Loucy (cell line): ENCODE measurements around the gene L3MBTL3.

Experiments used
- H2AFZ ChIP-seq: fragments of 200-600 bp; sonication (generic); 2 replicates; pipeline ENCODE4 v1.6.0; 2016; ENCODE audit warnings: antibody characterized with exemption, mild to moderate bottlenecking, low read length, moderate library complexity
- H3F3A ChIP-seq: fragments of 200-600 bp; 2 replicates; pipeline ENCODE4 v1.6.0; 2016; ENCODE audit warnings: antibody characterized with exemption, low read depth, mild to moderate bottlenecking
- H3K27me3 ChIP-seq: fragments of 200-600 bp; sonication (generic); 2 replicates; pipeline ENCODE4 v1.6.1; 2014; ENCODE audit warnings: low read length, mild to moderate bottlenecking; ENCODE audit not compliant: insufficient read depth, poor library complexity, severe bottlenecking
- H3K36me3 ChIP-seq: fragments of 200-600 bp; sonication (generic); 2 replicates; pipeline ENCODE4 v1.6.1; 2016; ENCODE audit warnings: low read length; ENCODE audit not compliant: insufficient read depth
- H3K4me1 ChIP-seq: fragments of 200-600 bp; sonication (generic); 2 replicates; pipeline ENCODE4 v1.5.1; 2014; ENCODE audit warnings: low read length, mild to moderate bottlenecking; ENCODE audit not compliant: insufficient read depth, poor library complexity, severe bottlenecking
- H3K4me2 ChIP-seq: fragments of 200-600 bp; sonication (generic); 2 replicates; pipeline ENCODE4 v1.6.0; 2014; ENCODE audit warnings: antibody characterized with exemption, low read length, low read depth, mild to moderate bottlenecking; ENCODE audit not compliant: poor library complexity, severe bottlenecking
- H3K4me3 ChIP-seq: fragments of 200-600 bp; sonication (generic); 2 replicates; pipeline ENCODE4 v1.5.1; 2014; ENCODE audit warnings: low read length, mild to moderate bottlenecking, mixed read lengths; ENCODE audit not compliant: poor library complexity, severe bottlenecking
- H3K79me2 ChIP-seq: fragments of 200-600 bp; sonication (generic); 2 replicates; pipeline ENCODE4 v1.6.1; 2014; ENCODE audit warnings: low read length; ENCODE audit not compliant: insufficient read depth
- H3K9ac ChIP-seq: fragments of 200-600 bp; sonication (generic); 2 replicates; pipeline ENCODE4 v1.6.0; 2014; ENCODE audit warnings: mild to moderate bottlenecking, low read depth, low read length, moderate library complexity; ENCODE audit not compliant: poor library complexity, severe bottlenecking
- H3K9me2 ChIP-seq: fragments of 200-600 bp; sonication (generic); replicated peaks from 2 replicates; pipeline ENCODE4 v1.6.1; 2016; ENCODE audit warnings: low read depth, low read length, mixed read lengths
- H3K9me3 ChIP-seq: fragments of 200-600 bp; sonication (generic); 2 replicates; pipeline ENCODE4 v1.6.1; 2014; ENCODE audit warnings: mild to moderate bottlenecking, antibody characterized with exemption, low read length, low read depth; ENCODE audit not compliant: insufficient read depth
- H4K20me1 ChIP-seq: fragments of 200-600 bp; sonication (generic); 2 replicates; pipeline ENCODE4 v1.6.0; 2014; ENCODE audit warnings: antibody characterized with exemption, low read length, mild to moderate bottlenecking; ENCODE audit not compliant: insufficient read depth, poor library complexity, severe bottlenecking
- EZH2phosphoT487 ChIP-seq: fragments of 200-600 bp; IDR thresholded peaks from 2 replicates; pipeline ENCODE4 v1.6.1; 2018; ENCODE audit warnings: antibody characterized with exemption, mild to moderate bottlenecking, moderate library complexity, borderline replicate concordance
- TF ChIP-seq, protein P1 (sequence below): fragments of 200-600 bp; sonication (generic); conservative IDR thresholded peaks from 2 replicates; pipeline ENCODE4 v1.5.1; 2014; ENCODE audit warnings: mild to moderate bottlenecking, antibody characterized with exemption, low read length

The L3MBTL3 gene

DNA sequence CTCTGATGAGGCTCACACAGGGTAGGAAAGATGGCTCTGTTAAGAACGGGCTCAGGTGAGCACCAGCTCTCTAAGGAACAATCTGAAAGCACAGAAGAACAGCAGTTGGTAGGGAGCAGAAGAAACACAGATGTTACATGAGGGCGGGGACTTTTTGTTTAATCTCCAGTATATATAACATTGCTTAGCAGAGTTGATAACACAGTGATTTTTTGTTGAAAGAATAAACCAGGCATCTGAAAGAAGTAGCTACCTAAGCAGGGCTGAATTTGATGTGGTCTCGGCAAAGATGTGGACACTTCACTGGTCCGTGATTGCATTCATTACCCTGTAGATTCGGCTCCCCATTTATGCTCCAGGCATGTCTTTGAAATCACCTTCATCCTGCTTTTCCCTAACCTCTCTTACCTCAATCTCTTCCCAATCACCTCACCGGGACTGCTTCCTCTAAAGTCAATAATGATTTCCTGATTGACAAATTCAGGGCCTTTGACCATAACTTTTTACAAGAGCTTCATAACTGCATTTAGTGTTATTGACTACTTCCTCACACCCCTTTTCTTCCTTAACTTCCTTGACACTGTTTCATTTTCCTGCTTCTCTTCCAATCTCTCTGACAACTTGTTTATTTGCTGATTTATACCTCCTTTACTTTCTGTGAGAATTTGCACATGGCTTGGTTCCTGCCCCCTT, 170.0 kb downstream of the L3MBTL3 start:
- no peak overlapping the region for H3K4me3 ChIP-seq
- no peaks in the 10 kb centered on the region for H4K20me1 ChIP-seq
- H3K9ac ChIP-seq: no peak overlapping the region
- no peaks in the 10 kb centered on the region for H3K27me3 ChIP-seq
- no peaks in the 10 kb centered on the region for H3K36me3 ChIP-seq
- no peaks in the 10 kb centered on the region for H3K79me2 ChIP-seq
- no peak overlapping the region for H3K4me2 ChIP-seq
- no peaks in the 10 kb centered on the region for H3K9me3 ChIP-seq
- H3K9me2 ChIP-seq: no peaks in the 10 kb centered on the region
- peaks cover 11% of the 10 kb centered on the region for H3K4me1 ChIP-seq
- no peaks in the 10 kb centered on the region for H3F3A ChIP-seq
- H2AFZ ChIP-seq: no peak overlapping the region
- TF ChIP-seq, protein P1, sequence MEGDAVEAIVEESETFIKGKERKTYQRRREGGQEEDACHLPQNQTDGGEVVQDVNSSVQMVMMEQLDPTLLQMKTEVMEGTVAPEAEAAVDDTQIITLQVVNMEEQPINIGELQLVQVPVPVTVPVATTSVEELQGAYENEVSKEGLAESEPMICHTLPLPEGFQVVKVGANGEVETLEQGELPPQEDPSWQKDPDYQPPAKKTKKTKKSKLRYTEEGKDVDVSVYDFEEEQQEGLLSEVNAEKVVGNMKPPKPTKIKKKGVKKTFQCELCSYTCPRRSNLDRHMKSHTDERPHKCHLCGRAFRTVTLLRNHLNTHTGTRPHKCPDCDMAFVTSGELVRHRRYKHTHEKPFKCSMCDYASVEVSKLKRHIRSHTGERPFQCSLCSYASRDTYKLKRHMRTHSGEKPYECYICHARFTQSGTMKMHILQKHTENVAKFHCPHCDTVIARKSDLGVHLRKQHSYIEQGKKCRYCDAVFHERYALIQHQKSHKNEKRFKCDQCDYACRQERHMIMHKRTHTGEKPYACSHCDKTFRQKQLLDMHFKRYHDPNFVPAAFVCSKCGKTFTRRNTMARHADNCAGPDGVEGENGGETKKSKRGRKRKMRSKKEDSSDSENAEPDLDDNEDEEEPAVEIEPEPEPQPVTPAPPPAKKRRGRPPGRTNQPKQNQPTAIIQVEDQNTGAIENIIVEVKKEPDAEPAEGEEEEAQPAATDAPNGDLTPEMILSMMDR: no peak
- TF ChIP-seq EZH2phosphoT487: no peak

DNA sequence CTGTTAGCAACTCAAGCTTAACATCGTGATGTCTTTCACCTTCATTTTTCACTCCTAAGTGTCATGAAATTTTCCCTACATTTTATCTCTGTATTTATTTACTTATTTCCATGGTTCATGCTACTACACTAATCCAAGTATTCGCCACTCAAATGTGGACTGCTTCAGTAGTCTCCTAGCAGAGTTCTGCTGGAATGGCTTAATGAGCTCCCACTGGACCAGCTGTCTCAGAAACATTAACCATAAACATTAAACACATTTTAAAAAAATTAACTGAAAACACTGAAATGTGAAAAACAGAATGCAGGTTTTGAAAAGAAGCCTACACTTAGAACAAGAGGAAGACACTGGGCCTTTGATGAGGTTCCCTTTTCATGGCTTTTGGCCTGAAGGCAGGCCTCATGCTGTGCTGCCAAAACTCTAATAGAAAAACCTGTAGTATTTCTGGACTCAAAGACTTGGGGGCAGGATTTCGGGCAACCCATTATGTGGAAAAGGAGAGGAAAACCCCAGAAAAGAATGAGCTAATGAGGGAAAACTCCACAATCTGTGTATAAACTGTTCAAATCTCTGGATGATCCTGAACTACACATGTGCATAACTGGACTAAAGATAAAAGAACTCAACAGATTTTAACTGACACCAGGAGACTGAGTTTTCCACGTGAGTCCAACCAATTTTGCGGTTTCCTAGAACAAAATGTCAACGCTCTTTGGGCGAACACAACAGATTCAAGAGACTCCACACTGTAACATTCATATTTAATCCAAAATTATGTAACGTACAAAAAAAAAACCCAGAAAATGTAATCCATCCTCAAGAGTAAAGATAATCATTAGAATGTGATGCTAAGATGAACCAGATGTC, 171.4 kb downstream of the L3MBTL3 start:
- no peak overlapping the region for H3K9ac ChIP-seq
- no peaks in the 10 kb centered on the region for H3K36me3 ChIP-seq
- no peaks in the 10 kb centered on the region for H3K79me2 ChIP-seq
- no peak overlapping the region for H2AFZ ChIP-seq
- no peaks in the 10 kb centered on the region for H3F3A ChIP-seq
- H3K9me2 ChIP-seq: no peaks in the 10 kb centered on the region
- no peaks in the 10 kb centered on the region for H3K4me1 ChIP-seq
- TF ChIP-seq EZH2phosphoT487: no peak
- TF ChIP-seq, protein P1: no peak
- no peaks in the 10 kb centered on the region for H3K9me3 ChIP-seq
- H3K27me3 ChIP-seq: no peaks in the 10 kb centered on the region
- no peaks in the 10 kb centered on the region for H4K20me1 ChIP-seq
- H3K4me2 ChIP-seq: no peak overlapping the region
- H3K4me3 ChIP-seq: no peak overlapping the region
